H9 (cell line): ENCODE results near the gene HEPHL1. TPM values are rescaled to one million over a fixed set of nuclear protein-coding genes. Genes with fewer than 3 reads are reported as not detected.

ENCODE experiments used
- DNase-seq: peaks from one replicate; pipeline ENCODE4 v3.0.0-alpha.2; 2017
- H2AFZ ChIP-seq: one replicate; pipeline ENCODE4 v1.6.1; 2013; ENCODE audit warnings: mild to moderate bottlenecking, low read length, control low read depth, moderate library complexity
- H2AK5ac ChIP-seq: 2 replicates; pipeline ENCODE4 v1.6.1; 2013; ENCODE audit warnings: low read length, control low read depth, mixed read lengths; ENCODE audit not compliant: insufficient read length
- H2BK120ac ChIP-seq: one replicate; pipeline ENCODE4 v1.6.1; 2013; ENCODE audit warnings: low read depth, mild to moderate bottlenecking, low read length, control low read depth, inconsistent platforms; ENCODE audit not compliant: poor library complexity, severe bottlenecking
- H2BK12ac ChIP-seq: 2 replicates; pipeline ENCODE4 v1.6.1; 2013; ENCODE audit warnings: low read length, control low read depth, mixed read lengths, low read depth; ENCODE audit not compliant: insufficient read length
- H2BK15ac ChIP-seq: 2 replicates; pipeline ENCODE4 v1.6.1; 2013; ENCODE audit warnings: low read depth, low read length, control low read depth
- H2BK20ac ChIP-seq: one replicate; pipeline ENCODE4 v1.6.1; 2013; ENCODE audit warnings: low read depth, mild to moderate bottlenecking, low read length, control low read depth, inconsistent platforms; ENCODE audit not compliant: poor library complexity, severe bottlenecking
- H2BK5ac ChIP-seq: 2 replicates; pipeline ENCODE4 v1.6.1; 2013; ENCODE audit warnings: low read length, control low read depth, mixed read lengths; ENCODE audit not compliant: insufficient read length
- H3K14ac ChIP-seq: 2 replicates; pipeline ENCODE4 v1.6.1; 2013; ENCODE audit warnings: low read length, control low read depth; ENCODE audit not compliant: insufficient read depth
- H3K18ac ChIP-seq: 2 replicates; pipeline ENCODE4 v1.6.1; 2013; ENCODE audit warnings: low read depth, mild to moderate bottlenecking, mixed read lengths, low read length, control low read depth; ENCODE audit not compliant: insufficient read length
- H3K23ac ChIP-seq: 2 replicates; pipeline ENCODE4 v1.6.1; 2013; ENCODE audit warnings: low read length, control low read depth, mixed read lengths, low read depth; ENCODE audit not compliant: insufficient read length
- H3K23me2 ChIP-seq: 2 replicates; pipeline ENCODE4 v1.6.1; 2013; ENCODE audit warnings: low read depth, mild to moderate bottlenecking, mixed read lengths, low read length, control low read depth; ENCODE audit not compliant: insufficient read length, poor library complexity, severe bottlenecking
- H3K27ac ChIP-seq: 2 replicates; pipeline ENCODE4 v1.5.1; 2013; ENCODE audit warnings: low read length, control low read depth, mixed read lengths, low read depth; ENCODE audit not compliant: insufficient read length
- H3K27me3 ChIP-seq: 2 replicates; pipeline ENCODE4 v1.6.1; 2013; ENCODE audit warnings: low read length, control low read depth, inconsistent platforms; ENCODE audit not compliant: insufficient read depth
- H3K4ac ChIP-seq: 2 replicates; pipeline ENCODE4 v1.6.1; 2013; ENCODE audit warnings: low read depth, mild to moderate bottlenecking, control low read depth, inconsistent platforms, low read length, moderate library complexity
- H3K4me1 ChIP-seq: 2 replicates; pipeline ENCODE4 v1.6.1; 2013; ENCODE audit warnings: low read length, control low read depth, inconsistent platforms; ENCODE audit not compliant: insufficient read depth
- H3K4me2 ChIP-seq: 2 replicates; pipeline ENCODE4 v1.6.1; 2013; ENCODE audit warnings: low read length, control low read depth, mixed read lengths; ENCODE audit not compliant: insufficient read length, insufficient read depth
- H3K56ac ChIP-seq: 2 replicates; pipeline ENCODE4 v1.6.1; 2013; ENCODE audit warnings: low read depth, mild to moderate bottlenecking, mixed read lengths, low read length, control low read depth; ENCODE audit not compliant: insufficient read length
- H3K79me1 ChIP-seq: 2 replicates; pipeline ENCODE4 v1.6.1; 2013; ENCODE audit warnings: low read depth, mild to moderate bottlenecking, moderate library complexity, low read length, control low read depth, inconsistent platforms; ENCODE audit not compliant: insufficient read depth, poor library complexity, severe bottlenecking
- H3K79me2 ChIP-seq: 2 replicates; pipeline ENCODE4 v1.6.1; 2013; ENCODE audit warnings: low read length, control low read depth, inconsistent platforms; ENCODE audit not compliant: insufficient read depth
- H3K9ac ChIP-seq: 2 replicates; pipeline ENCODE4 v1.6.1; 2013; ENCODE audit warnings: low read length, control low read depth, mixed read lengths; ENCODE audit not compliant: insufficient read length; ENCODE audit errors: extremely low read depth
- H3K9me3 ChIP-seq: one replicate; pipeline ENCODE4 v1.6.1; 2013; ENCODE audit warnings: low read depth, low read length, inconsistent platforms; ENCODE audit not compliant: control insufficient read depth
- H3T11ph ChIP-seq: one replicate; pipeline ENCODE4 v1.6.1; 2013; ENCODE audit warnings: mild to moderate bottlenecking, low read length, control low read depth, inconsistent platforms
- H4K20me1 ChIP-seq: one replicate; pipeline ENCODE4 v1.6.1; 2013; ENCODE audit not compliant: control insufficient read depth, insufficient read length, insufficient read depth
- H4K5ac ChIP-seq: 2 replicates; pipeline ENCODE4 v1.6.1; 2013; ENCODE audit warnings: low read depth, mild to moderate bottlenecking, mixed read lengths, low read length, control low read depth; ENCODE audit not compliant: insufficient read length
- H4K8ac ChIP-seq: replicated peaks from 2 replicates; pipeline ENCODE4 v1.6.1; 2013; ENCODE audit warnings: low read length, control low read depth, mixed read lengths, low read depth; ENCODE audit not compliant: insufficient read length
- H4K91ac ChIP-seq: 2 replicates; pipeline ENCODE4 v1.6.1; 2013; ENCODE audit warnings: low read depth, mild to moderate bottlenecking, moderate library complexity, mixed read lengths, low read length, control low read depth; ENCODE audit not compliant: insufficient read length
- H3K27ac Mint-ChIP-seq, 3 experiments: 2 replicates in 2 of 3; 3 replicates in 1 of 3; pipeline ENCODE4 v1.8.0; 2020 to 2021; ENCODE audit warnings: mixed read lengths in 3 of 3, mild to moderate bottlenecking in 1 of 3, moderate library complexity in 1 of 3
- H3K27me3 Mint-ChIP-seq: 2 replicates; pipeline ENCODE4 v1.8.0; 2021; ENCODE audit warnings: low read depth, mild to moderate bottlenecking, moderate library complexity, mixed read lengths
- H3K36me3 Mint-ChIP-seq, 3 experiments: 2 replicates in 2 of 3; 3 replicates in 1 of 3; pipeline ENCODE4 v1.8.0; 2020 to 2021; ENCODE audit warnings: low read depth in 3 of 3, mixed read lengths in 3 of 3; ENCODE audit not compliant: insufficient read depth in 1 of 3
- H3K4me1 Mint-ChIP-seq, 2 experiments: 2 replicates each; pipeline ENCODE4 v1.8.0; 2020; ENCODE audit warnings: mixed read lengths in 2 of 2
- H3K4me3 Mint-ChIP-seq, 2 experiments: 2 replicates in 1 of 2; 3 replicates in 1 of 2; pipeline ENCODE4 v1.8.0; 2020 to 2021; ENCODE audit warnings: mild to moderate bottlenecking in 2 of 2, mixed read lengths in 2 of 2, moderate library complexity in 1 of 2
- H3K9me3 Mint-ChIP-seq, 2 experiments: 2 replicates in 1 of 2; 3 replicates in 1 of 2; pipeline ENCODE4 v1.8.0; 2020; ENCODE audit warnings: mild to moderate bottlenecking in 2 of 2, mixed read lengths in 2 of 2, moderate library complexity in 1 of 2
- CTCF ChIP-seq: fragments of 200-600 bp; sonication (generic); conservative IDR thresholded peaks from 3 replicates; pipeline ENCODE4 v1.8.0; 2021; ENCODE audit warnings: antibody characterized with exemption, mild to moderate bottlenecking
- WGBS: extraction: QIAGEN DNeasy Blood & Tissue Kit; methylation state at CpG from one replicate; pipeline ENCODE4 v1.1.7; 2013; ENCODE audit warnings: missing lambda C conversion rate, low lambda C conversion rate, mixed read lengths; ENCODE audit not compliant: insufficient read length; ENCODE audit errors: extremely low coverage; 5-methylcytosine and 5-hydroxymethylcytosine counted together
- total RNA-seq: library from RNA; stranded (reverse); gene quantifications from 2 replicates; pipeline ENCODE4 v1.2.1, GENCODE V29; 2021

The HEPHL1 gene
- total RNA-seq, 1 experiment from 2014 or later, result not detected

GRCh38 chr11:94028436-94028835 is 7.3 kb downstream of the HEPHL1 start:
- H3K23ac ChIP-seq, result no peak overlapping the region

More at GRCh38 chr11:94028436-94028835, 7.3 kb downstream of the HEPHL1 start:
- Histone ChIP-seq H3K27me3 (no peaks in the 10 kb centered on the region), H3K9ac (no peak overlapping the region), H3T11ph (no peak overlapping the region), H4K8ac (no peak overlapping the region), H3K4me1 (no peaks in the 10 kb centered on the region), H4K5ac (no peak overlapping the region), H3K27ac (no peak overlapping the region), H3K14ac (no peak overlapping the region), H3K4ac (no peak overlapping the region), H3K79me2 (no peaks in the 10 kb centered on the region), H2BK120ac (no peak overlapping the region), H2AFZ (no peak overlapping the region), H2BK15ac (no peak overlapping the region), H4K91ac (no peak overlapping the region), H2BK5ac (no peak overlapping the region), H2BK12ac (no peak overlapping the region), H3K18ac (no peak overlapping the region), H4K20me1 (no peaks in the 10 kb centered on the region), H3K4me2 (no peak overlapping the region), H3K9me3 (no peaks in the 10 kb centered on the region), H2AK5ac (no peak overlapping the region), H2BK20ac (no peak overlapping the region), H3K56ac (no peak overlapping the region), H3K79me1 (no peaks in the 10 kb centered on the region), H3K23me2 (no peaks in the 10 kb centered on the region)
- no peak for DNase-seq
- Mint-ChIP-seq H3K36me3 (peaks cover 0 to 8% (median 1%) of the 10 kb centered on the region in 3 experiments; a peak in 2 of 7 replicates), H3K9me3 (peaks cover 4% of the 10 kb centered on the region in 2 experiments; a peak in 2 of 5 replicates), H3K27me3 (no peaks in the 10 kb centered on the region; the same call in 1 of the 2 replicates), H3K27ac (peak overlapping the region in 1 of 3 experiments; percentile 15; a peak in 1 of 7 replicates), H3K4me3 (no peak overlapping the region), H3K4me1 (peaks cover 0 to 3% of the 10 kb centered on the region in 2 experiments; a peak in 2 of 4 replicates)
- TF ChIP-seq CTCF, result no peak
- no CpG with 5 or more reads among the region's 2 CpGs for WGBS
